Measurements from ENCODE around the gene FSIP2.
"Not testable (repeated sequence)": the region's sequence is repeated elsewhere in the genome, so short reads cannot be mapped to it uniquely, and the experiment has no call there.

FSIP2 gene

DNA sequence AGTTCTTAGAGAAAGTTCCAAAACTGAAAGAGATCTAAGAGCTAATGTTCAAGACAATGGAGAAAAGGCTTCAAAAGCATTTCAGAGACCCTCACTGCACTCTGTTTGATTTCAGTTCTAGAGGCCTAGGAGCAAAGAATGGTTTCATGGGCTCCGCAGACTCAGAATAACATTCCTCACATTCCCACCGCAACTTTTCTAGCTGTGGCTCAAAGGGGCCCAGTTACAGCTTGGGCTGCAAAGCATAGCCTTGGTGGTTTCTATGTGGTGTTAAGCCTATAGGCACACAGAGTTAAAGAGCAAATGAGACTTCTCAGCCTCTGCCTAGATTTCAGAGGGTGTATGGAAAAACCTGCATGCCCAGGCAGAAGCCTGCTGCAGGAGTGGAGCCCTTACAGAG lies 73.0 kb downstream of the FSIP2 start:
- no peak for DNase-seq

DNA sequence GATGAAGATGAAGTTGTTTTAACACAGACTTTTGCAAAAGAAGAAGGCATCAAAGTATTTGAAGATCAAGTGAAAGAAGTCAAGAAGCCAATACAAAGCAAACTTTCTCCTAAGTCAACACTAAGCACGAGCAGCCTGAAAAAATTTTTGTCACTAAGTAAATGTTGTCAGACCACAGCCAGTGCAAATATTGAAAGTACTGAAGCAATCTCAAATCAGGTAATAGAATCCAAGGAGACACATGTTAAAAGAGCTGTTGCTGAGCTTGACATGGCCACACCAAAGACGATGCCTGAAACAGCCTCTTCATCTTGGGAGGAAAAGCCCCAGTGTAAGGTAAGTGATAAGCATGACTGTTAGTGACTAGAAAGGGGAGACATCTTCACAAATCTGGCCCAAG lies 75.1 kb downstream of the FSIP2 start:
- DNase-seq, result no peak

DNA sequence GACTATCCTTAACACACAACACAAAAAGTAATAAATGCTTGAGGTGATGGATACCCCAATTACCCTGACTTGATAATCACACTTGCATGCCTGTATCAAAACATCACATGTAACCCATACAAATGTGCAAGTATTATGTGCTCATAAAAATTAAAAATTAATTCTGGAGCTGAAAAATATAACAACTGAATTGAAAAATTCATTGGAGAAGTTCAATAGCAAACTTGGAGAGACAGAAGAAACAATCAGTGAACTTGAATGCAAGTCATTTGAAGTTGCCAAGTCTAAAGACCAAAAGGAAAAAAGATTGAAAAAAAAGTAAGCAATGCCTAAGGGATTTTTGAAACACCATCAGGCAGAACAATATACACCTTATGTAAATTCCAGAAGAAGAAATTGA lies 79.4 kb downstream of the FSIP2 start:
- no peak for DNase-seq

DNA sequence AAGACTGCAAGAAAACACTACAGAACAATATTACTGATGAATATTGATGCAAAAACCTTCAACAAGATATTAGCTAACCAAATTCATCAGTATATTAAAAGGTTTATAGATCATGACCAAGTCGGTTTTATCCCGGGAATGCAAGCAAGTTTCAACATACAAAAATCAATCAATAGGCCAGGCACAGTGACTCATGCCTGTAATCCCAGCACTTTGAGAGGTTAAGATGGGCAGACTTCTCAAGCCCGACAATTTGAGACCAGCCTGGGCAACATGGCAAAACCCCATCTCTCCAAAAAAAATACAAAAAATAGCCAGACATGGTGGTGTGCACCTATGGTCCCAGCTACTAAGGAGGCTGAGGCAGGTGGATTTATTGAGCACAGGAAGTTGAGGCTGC lies 82.9 kb downstream of the FSIP2 start:
- no peak for DNase-seq

DNA sequence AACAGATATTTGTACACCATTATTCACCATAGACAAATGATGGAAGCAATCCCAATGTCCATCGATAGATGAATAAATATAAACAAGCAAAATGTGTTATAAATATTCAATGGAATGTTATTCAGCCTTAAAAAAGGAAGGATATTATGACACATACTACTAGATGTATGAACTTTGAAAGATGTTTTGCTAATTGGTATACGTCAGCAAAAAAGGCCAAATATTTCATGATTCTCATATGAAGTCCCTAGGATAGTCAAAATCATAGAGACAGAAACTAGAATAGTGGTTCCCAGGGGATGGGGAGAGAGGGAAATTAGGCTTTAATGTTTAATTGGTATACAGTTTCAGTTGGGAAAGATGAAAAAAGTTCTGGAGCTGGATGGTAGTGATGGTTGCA lies 85.2 kb downstream of the FSIP2 start:
- no peak for DNase-seq

DNA sequence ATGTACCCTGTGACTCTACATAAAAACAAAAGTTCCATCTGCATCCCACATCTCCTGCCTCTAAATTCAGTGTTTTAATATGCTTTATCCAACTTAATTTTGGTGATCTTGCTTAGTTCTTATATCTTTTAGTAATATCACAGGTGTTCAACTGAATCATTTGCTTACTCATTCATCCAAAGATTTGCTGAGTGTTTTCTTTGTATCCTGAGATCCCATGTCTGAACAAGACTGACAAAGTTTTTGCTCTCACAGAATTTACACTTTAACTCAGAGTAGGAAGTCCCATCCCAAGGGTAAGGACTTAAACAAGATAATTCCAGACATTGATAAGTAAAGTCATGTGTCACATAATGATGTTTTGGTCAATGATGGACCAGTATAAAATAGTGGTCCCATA lies 87.0 kb downstream of the FSIP2 start:
- DNase-seq, result no peak

DNA sequence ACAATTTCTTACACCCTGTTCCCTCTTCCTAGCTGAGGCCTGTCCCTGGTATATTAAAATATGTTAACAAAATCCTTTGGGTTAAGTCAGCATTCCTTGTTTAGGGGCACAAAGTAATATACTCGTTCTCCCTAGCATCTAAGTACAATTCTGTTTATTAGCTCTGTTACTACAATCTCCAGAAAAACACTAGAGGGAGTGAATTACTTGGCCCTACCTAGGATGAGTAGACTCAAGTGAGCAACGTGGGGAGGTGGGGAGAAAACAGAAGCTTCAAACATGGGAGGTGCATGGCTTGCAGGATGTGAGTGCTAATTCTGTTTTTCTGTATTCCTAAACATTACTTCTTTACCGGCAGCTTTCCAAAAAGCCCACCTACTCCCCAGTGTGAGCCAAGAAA lies 89.7 kb downstream of the FSIP2 start:
- DNase-seq, result no peak

DNA sequence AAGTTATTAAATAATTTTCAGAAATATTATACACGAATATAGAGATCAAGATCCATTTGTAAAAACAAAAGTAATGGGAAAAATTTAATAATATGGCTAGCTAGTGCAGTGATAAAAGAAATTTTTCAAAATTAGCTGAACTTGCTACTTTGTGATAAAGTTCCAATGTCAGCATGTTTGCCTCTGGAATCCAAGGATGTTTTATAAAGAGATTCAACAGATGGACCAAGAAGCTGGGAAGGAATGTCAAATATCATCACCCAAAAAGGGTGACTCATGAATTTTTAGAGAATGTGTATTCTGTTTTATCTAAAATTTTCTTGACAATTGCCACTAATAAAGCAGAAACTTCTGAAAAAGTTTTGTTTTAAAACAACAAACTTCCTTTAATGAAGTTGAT lies 95.3 kb downstream of the FSIP2 start:
- no peak for DNase-seq

DNA sequence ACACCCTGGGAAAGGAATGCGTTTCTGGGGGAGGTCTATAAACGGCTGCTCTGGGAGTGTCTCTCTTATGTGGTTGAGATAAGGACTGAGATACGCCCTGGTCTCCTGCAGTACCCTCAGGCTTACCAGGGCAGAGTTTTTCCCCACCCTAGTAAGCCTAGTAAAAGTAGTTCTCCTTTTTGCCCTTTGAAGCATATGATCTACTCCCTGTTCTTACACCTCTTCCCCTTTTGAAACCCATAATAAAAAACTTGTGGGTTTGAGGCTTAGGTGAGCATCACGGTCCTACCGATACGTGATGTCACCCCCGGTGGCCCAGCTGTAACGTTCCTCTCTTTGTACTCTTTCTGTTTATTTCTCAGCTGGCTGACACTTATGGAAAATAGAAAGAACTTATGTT lies 97.4 kb downstream of the FSIP2 start:
- DNase-seq, result no peak

DNA sequence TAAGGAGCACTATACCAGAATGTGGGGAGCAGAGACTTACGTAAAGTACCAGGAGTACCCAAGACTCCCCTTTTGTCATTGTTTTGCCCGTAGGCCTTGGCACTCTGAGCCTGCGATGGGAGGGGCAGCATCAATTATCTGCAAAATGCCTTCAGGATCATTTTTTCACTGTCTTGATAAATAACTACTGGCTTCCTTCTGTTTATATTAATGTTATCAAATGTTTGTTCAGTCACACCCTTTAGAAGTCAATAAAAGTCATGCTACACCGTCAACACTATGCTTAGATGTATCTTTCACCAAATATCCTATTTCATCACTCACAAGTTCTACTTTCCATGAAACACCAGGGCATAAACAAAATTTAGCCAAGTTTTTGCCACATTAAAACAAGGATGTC lies 116.3 kb downstream of the FSIP2 start:
- DNase-seq, result no peak

DNA sequence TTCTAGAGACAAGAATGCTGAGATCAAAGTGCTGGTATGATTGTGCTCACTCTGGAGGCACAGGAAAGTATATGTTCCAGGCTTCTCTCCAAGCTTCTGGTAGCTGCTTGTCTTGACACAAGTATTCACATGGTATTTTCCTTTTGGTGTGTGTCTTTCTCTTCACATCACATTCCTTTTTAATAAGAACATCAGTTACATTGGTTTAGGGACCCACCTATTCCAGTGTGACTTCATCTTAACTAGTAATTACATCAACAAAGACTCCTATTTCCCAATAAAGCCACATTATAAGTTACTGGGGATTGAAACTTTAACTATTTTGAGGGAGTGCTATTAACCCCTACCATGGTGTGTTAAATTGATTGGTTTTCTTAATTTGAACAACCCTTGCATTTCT lies 119.1 kb downstream of the FSIP2 start:
- no peak for DNase-seq

DNA sequence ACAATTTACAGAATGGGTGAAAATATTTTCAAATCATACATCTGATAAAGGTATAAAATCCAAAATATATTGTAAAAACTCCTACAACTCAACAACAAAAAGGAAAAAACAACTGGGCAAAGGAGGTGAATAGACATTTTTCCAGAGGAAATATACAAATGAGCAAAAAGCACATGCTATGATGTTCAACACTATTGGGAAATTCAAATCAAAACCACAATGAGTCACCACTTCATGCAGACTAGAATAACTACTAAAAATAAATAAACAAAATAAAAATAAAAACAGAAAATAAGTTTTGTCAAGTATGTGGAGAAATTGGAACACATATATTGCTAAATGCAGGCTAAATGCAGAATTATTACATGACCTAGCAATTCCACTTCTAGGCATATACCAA lies 120.9 kb downstream of the FSIP2 start:
- no peak for DNase-seq

DNA sequence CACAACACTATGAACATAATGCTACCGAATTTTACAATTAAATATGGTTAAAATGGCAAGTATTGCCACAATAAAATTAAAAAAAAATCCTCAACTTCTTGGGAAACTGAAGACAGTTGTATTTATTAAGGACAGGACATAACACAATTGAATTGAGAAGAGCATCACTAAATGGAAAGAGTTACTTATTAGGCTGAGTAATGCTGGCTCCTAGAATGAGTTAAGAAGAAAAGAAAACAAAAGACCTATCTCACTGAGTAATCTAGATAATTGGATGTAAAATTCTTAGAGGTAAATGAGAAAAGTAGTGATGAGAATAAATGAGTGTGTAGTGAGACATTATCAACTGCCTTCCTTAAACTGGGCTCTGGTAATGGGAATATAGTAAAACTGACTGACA lies 121.7 kb downstream of the FSIP2 start:
- DNase-seq, result no peak

DNA sequence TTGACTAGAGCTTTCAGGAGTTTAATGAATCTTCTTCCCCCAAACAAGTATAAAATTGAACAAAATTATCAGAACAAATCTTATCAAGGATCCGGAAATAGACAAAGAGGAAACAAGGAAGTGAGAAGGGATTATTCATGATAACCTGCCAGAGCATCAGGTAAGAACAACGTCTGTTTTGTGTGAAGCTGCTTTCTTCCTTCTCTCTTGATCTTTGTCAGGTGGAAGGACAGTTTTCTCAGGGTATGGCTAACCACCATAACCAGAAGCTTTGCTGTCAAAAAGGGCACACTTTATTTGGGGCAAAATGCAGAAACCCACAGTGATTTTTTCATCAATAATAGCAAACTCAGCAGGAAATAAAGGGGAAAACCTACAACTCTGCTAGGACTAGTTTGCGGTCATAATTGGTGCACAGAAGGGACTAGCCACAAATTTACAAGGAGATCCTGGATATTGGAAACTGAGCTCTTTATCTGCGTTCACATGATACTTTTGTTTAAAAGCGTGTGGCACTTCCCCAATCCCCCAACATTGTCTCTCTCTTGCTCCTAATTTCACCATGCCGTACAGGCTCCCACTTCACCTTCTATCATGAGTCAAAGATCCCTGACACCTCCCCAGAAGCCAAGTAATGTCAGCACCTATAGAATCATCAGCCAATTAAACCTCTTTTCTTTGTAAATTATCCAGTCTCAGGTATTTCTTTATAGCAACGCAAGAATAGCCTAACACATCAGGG lies 124.2 kb downstream of the FSIP2 start:
- DNase-seq, result no peak

DNA sequence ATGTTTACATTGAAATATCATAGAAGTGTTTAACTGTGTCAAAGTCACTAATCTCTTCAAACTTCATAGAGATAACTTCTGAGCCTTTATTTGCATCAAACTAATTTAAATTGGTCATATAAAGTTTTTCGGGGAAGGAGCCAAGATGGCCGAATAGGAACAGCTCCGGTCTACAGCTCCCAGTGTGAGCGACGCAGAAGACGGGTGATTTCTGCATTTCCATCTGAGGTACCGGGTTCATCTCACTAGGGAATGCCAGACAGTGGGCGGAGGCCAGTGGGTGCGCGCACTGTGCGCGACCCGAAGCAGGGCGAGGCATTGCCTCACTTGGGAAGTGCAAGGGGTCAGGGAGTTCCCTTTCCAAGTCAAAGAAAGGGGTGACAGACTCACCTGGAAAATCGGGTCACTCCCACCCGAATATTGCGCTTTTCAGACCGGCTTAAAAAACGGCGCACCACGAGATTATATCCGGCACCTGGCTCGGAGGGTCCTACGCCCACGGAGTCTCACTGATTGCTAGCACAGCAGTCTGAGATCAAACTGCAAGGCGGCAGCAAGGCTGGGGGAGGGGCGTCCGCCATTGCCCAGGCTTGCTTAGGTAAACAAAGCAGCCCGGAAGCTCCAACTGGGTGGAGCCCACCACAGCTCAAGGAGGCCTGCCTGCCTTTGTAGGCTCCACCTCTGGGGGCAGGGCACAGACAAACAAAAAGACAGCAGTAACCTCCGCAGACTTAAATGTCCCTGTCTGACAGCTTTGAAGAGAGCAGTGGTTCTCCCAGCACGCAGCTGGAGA lies 126.1 kb downstream of the FSIP2 start:
- not testable (repeated sequence) for DNase-seq

DNA sequence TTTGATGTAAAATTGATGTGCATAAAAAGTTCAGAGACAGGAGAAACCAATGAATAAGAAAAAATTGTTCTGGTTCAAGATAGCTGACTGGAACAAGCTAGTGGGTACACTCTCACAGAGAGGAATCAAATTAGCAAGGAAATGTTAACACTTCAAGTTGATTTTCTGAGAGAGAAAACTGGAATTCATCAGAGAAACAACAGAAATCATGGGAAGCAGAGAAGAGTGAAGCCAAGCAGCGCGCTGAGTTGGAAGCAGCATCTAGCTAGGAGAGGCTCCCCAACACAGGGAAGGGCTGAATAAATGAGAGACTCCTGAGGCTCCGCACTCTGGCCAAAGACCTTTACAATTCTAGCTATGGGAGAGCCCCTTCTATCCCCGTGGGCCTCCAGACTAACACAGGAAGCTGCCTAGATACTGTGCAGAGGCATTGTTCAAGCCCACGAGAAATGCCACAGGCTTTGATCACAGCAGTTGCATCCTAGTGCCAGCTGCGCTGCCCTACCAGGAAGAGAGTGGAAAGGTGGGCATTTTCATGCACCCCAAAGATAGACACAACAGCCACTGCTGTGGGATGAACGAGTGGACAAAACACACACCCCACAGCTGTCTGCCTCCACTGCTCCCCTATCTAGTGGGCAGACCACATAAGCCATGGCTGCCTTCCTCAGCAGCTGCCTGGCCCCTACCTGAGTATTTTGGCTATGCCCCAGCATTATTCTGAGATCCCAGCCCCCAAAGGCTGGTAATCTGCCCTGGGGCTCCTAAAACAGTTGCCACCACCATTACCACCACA lies 136.7 kb downstream of the FSIP2 start:
- no peak for DNase-seq

DNA sequence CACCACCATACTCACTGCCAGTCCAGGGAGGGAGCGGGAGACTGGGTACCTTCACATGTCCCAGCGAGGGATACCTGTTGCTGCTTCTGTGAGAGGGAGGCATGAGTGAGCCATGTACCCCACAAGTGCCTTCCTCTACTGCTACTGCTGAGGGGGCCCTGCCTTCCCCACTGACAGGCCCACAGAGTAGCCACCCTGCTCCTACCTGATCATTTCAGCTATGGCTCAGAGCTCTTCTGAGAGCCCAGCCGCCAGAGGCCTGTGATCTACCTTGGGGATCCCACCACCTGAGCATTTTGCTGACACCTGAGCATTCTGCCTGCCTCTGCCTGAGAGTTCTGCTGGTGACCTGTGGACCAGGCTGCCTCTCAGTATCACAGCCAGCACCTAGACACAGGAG lies 137.6 kb downstream of the FSIP2 start:
- no peak for DNase-seq

DNA sequence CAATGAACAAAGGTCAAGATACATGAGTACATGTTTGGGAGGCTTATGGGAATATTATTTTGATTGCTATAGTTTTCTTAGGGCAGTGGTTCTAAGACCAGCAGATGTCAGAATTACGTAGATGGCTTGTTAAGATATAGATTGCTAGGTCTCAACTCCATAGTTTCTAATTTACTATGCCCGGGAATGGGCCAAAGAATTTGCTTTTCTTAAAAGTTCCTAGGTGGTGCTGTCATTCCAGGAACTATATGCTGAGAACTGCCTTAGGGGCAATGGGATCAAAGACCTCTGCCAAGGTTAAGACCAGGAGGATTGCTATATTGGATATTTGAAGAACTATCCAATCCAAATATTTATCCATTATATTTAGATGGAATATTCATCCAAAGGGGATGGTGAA lies 141.8 kb downstream of the FSIP2 start:
- no peak for DNase-seq

Measured in midbrain (tissue), 1 donor.